Hypothalamus (tissue), 51 donors: ENCODE results near the gene FGF2.
"Not testable (repeated sequence)": the region's sequence is repeated elsewhere in the genome, so short reads cannot be mapped to it uniquely, and the experiment has no call there.

Experiments
- DNase-seq, 51 donors: peaks; one replicate each; lab custom pipeline; 2025; lab: John Stamatoyannopoulos, UW

The FGF2 gene

DNA sequence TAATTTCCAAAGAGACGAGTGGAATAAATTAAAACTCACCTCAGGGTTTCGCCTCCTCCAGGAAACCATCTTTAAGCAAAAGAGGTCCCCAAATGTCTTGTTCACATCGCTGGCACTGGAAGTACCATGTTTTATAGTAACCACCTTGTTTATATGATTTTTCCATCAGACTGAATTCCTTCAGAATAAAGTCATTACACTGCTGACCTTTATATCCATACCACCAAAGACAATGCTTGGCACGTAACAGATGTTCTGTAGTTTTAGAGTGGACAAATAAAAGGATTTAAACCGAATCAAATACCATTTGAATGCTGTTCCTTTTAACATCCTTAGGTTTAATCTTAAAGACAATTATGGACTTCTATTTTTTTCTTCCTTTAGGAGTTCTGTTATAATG lies 91.1 kb downstream of the FGF2 start:
- DNase-seq: no peak

DNA sequence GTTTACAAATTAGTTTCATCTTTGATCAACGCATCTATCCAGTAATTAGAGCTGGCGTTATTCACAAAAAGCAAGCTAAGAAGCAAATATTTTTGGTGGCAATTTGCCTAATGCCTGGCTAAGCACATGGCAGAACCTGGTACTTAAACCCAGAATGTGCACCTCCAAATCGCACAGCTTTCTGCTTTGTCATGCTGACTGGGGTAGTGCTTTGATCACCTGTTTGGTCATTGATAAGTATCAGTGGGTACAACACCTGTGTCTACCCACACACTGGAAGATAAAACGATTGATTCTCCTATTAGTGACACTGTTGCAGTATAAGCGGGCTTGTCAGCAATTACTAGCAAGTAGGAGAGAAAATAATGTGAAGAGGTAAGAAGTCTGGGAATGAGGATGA lies 93.8 kb downstream of the FGF2 start:
- DNase-seq: no peak

DNA sequence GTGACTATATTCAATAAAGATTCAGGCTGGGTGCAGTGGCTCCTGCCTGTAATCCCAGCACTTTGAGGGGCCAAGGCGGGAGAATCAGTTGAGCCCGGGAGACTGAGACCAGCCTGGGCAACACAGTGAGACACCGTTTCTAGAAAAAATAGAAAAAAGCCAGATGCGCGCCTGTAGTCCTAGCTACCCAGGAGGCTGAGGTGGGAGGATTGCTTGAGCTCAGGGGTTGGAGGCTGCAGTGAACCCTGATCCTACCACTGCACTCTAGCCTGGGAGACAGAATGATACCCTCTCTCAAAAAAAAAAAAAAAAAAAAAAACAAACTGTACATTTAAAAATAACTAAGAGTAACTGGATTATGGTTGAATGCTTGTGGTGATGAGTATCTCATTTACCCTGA lies 94.7 kb downstream of the FGF2 start:
- no peak for DNase-seq

DNA sequence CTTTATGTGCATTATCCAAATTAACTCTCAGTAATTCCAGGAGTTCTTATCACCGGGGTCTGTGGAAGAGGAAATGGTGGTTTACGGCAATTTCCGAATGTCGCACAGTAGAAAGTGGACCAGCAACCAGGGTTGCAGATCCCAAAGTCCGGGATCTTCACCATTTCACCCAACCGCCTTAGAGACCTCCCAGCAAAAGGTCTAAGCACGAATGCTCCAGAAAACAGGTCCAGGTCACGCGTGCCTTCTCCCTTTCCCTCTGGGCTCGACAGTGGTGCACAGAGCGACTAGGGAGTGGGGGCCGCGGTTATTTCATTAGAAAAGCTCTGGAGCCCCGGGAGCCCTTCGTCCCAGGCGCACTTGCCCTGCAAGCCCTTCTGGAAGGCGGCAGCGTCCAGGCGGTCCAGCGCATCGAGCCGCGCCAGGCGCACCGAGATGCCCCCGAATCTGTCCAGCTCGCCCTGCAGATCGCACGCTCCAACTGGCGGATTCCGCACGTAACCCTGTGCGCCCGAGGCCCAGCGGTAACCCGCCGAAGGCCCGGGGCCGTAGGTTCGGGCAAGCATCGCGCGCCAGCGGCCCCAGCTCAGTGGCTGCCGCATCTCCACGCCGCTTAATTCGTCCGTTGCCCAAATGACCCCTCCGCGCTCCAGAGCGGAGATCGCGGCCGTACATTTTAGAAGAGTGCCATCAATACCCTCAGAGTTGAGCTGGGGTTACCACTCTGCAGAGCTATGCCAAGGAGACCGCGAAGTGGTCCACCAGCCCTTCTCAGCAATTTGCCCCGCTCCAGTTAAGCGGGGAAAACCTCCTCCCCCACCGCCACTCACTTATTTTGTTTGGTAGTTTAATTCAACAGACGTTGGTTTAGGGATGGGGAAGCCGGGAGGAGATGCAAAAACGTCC lies 95.6 kb downstream of the FGF2 start, which contains the start of gene NUDT6:
Gene NUDT6 (minus strand): TSS at position 627 of the 906 bp plus-strand sequence. CDS start 25 bp downstream, at position 602.
- peak; percentile 17 to 88 (median 61) for DNase-seq

DNA sequence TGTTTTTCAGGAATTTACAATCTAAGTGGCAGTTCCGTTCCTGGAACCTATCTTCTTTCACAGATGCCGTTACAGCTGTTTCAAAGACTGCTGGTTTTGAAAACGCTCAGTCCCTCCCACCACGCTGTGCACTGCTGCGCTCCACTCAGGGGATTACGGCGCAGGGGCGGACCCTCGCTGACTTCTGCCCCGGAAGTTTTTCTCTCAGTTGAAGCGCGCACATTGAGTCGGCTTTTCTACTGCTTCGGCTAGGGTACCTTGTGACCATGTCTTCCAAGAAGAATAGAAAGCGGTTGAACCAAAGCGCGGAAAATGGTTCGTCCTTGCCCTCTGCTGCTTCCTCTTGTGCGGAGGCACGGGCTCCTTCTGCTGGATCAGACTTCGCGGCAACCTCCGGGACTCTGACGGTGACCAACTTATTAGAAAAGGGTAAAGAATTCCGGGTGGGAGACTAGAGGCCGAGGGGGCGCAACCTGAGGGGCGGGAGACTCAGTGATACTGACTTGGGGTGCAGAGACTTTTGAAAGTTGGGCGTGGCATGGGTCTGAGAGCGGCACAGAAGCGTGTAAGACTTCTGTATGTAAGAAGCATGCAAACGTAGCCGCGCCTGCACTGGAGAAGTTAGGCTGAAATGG lies 96.4 kb downstream of the FGF2 start:
- DNase-seq: peak; percentile 34 to 94 (median 74)

DNA sequence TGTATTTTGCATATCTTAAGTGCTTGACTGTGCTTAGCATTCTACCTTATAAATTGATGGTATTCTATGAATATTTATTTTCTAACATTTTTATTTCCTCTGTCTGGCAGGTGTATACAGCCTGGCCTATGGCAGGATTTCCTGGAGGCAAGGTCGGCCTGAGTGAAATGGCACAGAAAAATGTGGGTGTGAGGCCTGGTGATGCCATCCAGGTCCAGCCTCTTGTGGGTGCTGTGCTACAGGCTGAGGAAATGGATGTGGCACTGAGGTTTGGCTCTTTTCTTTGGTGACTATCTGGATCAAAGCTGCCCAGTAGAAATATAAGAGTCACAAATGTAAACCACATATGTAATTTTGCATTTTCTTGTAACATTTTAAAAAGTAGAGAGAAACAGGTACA lies 102.3 kb downstream of the FGF2 start:
- DNase-seq: no peak

DNA sequence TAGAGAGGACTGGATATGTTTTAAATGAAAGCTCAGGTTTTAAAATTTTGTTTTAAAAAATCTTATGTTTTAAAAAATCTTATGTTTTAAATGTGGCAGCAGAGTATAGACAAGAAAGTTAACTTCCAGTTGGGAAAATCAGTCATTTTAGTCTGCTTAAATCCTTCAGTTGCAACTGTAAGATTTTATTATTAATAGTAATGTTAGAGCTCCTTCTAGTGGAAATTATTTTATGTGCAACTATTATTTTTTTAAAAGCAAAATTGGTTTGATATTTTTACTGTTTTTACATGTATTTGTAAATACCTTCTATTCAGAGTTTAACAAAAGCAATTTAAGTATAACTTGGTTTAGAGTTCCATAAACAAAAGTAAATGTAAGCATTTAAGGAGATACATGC lies 104.2 kb downstream of the FGF2 start:
- no peak for DNase-seq

DNA sequence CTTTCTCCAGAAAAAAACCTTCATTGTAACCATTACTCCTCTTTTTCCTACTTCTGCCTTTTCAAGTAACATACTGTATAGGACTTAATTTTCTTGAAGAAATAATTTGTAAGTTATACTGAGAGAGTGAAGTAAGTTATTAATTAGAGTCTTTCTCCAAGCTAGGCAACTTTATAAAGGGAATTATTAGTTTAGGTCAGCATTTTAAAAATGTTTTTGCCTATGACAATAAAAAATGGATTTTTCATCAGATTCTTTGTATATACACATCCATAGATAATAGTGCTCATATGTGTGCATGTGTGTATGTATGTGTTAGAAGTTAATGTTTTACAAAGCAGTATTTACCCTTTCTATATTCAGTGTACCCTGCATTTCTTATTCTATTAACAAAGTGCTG lies 106.1 kb downstream of the FGF2 start:
- DNase-seq: no peak

DNA sequence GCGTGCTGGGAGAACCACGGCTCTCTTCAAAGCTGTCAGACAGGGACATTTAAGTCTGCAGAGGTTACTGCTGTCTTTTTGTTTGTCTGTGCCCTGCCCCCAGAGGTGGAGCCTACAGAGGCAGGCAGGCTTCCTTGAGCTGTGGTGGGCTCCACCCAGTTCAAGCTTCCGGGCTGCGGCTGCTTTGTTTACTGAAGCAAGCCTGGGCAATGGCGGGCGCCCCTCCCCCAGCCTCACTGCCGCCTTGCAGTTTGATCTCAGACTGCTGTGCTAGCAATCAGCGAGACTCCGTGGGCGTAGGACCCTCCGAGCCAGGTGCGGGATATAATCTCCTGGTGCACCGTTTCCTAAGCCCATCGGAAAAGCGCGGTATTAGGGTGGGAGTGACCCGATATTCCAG lies 118.5 kb downstream of the FGF2 start:
- not testable (repeated sequence) for DNase-seq

DNA sequence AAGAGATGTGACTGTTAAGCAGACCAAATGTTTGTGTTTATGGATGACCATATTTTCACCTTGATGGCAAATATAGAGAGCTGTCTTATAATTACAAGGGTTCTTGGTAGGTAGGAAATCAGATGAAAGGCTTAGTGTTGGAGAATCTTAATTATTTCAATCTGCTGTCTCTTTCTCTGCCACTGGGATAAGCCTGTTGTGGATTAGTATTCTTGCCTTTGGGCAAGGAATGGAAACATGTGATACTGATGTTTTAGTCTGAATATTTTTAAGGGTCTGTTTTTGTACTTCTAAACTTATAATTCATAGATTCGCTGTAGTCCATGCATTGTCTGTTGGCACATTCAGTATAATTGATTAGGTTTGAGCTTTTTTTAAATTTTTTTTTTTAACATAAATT lies 119.5 kb downstream of the FGF2 start:
- DNase-seq: no peak
